Activated CD4-positive, CD25-positive, alpha-beta regulatory T cell (primary cell): Measurements from ENCODE around the gene MDFIC.

ENCODE experiments used
- DNase-seq, 4 experiments: peaks; one replicate each; lab custom pipeline; 2025; lab: John Stamatoyannopoulos, UW

Gene MDFIC

GRCh38 chr7:114953724-114954123 is 31.8 kb downstream of the MDFIC start:
- DNase-seq, result no peak

GRCh38 chr7:114956702-114957101 is 34.8 kb downstream of the MDFIC start:
- no peak for DNase-seq

- DNase-seq, result no peak
These were observed 35.5 kb downstream of the MDFIC start for GRCh38 chr7:114957444-114957843.

- DNase-seq, result no peak
These were observed 38.0 kb downstream of the MDFIC start for GRCh38 chr7:114959931-114960330.

GRCh38 chr7:114962441-114962840 is 40.5 kb downstream of the MDFIC start:
- no peak for DNase-seq

GRCh38 chr7:114966156-114966555 is 44.3 kb downstream of the MDFIC start:
- no peak for DNase-seq

- DNase-seq, result no peak
These were observed 47.2 kb downstream of the MDFIC start for GRCh38 chr7:114969096-114969495.

GRCh38 chr7:114970308-114970707 is 48.4 kb downstream of the MDFIC start:
- DNase-seq, result no peak

GRCh38 chr7:114970732-114971131 is 48.8 kb downstream of the MDFIC start:
- no peak for DNase-seq

GRCh38 chr7:114972567-114972966 is 50.7 kb downstream of the MDFIC start:
- no peak for DNase-seq

GRCh38 chr7:114973147-114973546 is 51.3 kb downstream of the MDFIC start:
- DNase-seq, result no peak

- DNase-seq, result no peak
These were observed 53.5 kb downstream of the MDFIC start for GRCh38 chr7:114975401-114975800.

- DNase-seq, result no peak
These were observed 54.8 kb downstream of the MDFIC start for GRCh38 chr7:114976666-114977065.

GRCh38 chr7:114977277-114977676 is 55.4 kb downstream of the MDFIC start:
- DNase-seq, result no peak

GRCh38 chr7:114979388-114979787 is 57.5 kb downstream of the MDFIC start:
- no peak for DNase-seq

- no peak for DNase-seq
These were observed 58.1 kb downstream of the MDFIC start for GRCh38 chr7:114979803-114980507.

GRCh38 chr7:114981323-114981722 is 59.4 kb downstream of the MDFIC start:
- DNase-seq, result no peak

GRCh38 chr7:114985116-114985715 is 63.3 kb downstream of the MDFIC start:
- DNase-seq, result no peak

GRCh38 chr7:114986190-114987180 is 64.6 kb downstream of the MDFIC start:
- no peak for DNase-seq

- no peak for DNase-seq
These were observed 66.1 kb downstream of the MDFIC start for GRCh38 chr7:114988026-114988425.

GRCh38 chr7:114988755-114989375 is 67.0 kb downstream of the MDFIC start:
- no peak for DNase-seq

- no peak for DNase-seq
These were observed 67.6 kb downstream of the MDFIC start for GRCh38 chr7:114989531-114989930.
